HG03460 (cell line): ENCODE results near the gene MUTYH.
"Not testable (repeated sequence)": the region's sequence is repeated elsewhere in the genome, so short reads cannot be mapped to it uniquely, and the experiment has no call there.

Source experiments
- ATAC-seq: cut with Tn5 transposase; IDR thresholded peaks from one replicate; pipeline ENCODE4 v1.9.1; 2021; ENCODE audit not compliant: unreplicated experiment

Gene MUTYH

GRCh38 chr1:45339789-45340558 is at the start of gene MUTYH, which contains the start of gene TOE1:
MUTYH (minus strand) TSS chr1:45340440; CDS start chr1:45334505, 5,935 bp downstream.
TOE1 (plus strand) TSS chr1:45340170; CDS start chr1:45340253, 83 bp downstream.
- ATAC-seq, result peak; percentile 82

- ATAC-seq, result no peak
These were observed 46.0 kb upstream of the MUTYH start for GRCh38 chr1:45386219-45386618.

GRCh38 chr1:45385302-45385701 is 45.1 kb upstream of the MUTYH start:
- ATAC-seq, result no peak

- ATAC-seq, result not testable (repeated sequence)
These were observed 44.0 kb upstream of the MUTYH start for GRCh38 chr1:45384213-45384612.

- ATAC-seq, result no peak
These were observed 43.0 kb upstream of the MUTYH start for GRCh38 chr1:45383191-45383590.

GRCh38 chr1:45381243-45381642 is 41.0 kb upstream of the MUTYH start:
- no peak for ATAC-seq

- ATAC-seq, result no peak
These were observed 40.5 kb upstream of the MUTYH start for GRCh38 chr1:45380730-45381129.

GRCh38 chr1:45380125-45380524 is 39.9 kb upstream of the MUTYH start:
- no peak for ATAC-seq

GRCh38 chr1:45379524-45379923 is 39.3 kb upstream of the MUTYH start:
- ATAC-seq, result no peak

GRCh38 chr1:45378184-45378583 is 37.9 kb upstream of the MUTYH start:
- ATAC-seq, result no peak

- no peak for ATAC-seq
These were observed 35.2 kb upstream of the MUTYH start for GRCh38 chr1:45375104-45376090.

- ATAC-seq, result no peak
These were observed 33.3 kb upstream of the MUTYH start for GRCh38 chr1:45373573-45373972.

- peak; percentile 60 for ATAC-seq
These were observed 30.3 kb upstream of the MUTYH start for GRCh38 chr1:45370575-45370974.

GRCh38 chr1:45365051-45365450 is 24.8 kb upstream of the MUTYH start:
- peak; percentile 61 for ATAC-seq

GRCh38 chr1:45364294-45364693 is 24.1 kb upstream of the MUTYH start:
- no peak for ATAC-seq

GRCh38 chr1:45360981-45361380 is 20.7 kb upstream of the MUTYH start:
- not testable (repeated sequence) for ATAC-seq

GRCh38 chr1:45359882-45360513 is 19.8 kb upstream of the MUTYH start:
- ATAC-seq, result no peak

- ATAC-seq, result no peak
These were observed 15.9 kb upstream of the MUTYH start for GRCh38 chr1:45356186-45356585.

GRCh38 chr1:45355683-45356082 is 15.4 kb upstream of the MUTYH start:
- ATAC-seq, result no peak

- ATAC-seq, result no peak
These were observed 14.6 kb upstream of the MUTYH start for GRCh38 chr1:45354838-45355237.

- no peak for ATAC-seq
These were observed 13.4 kb upstream of the MUTYH start for GRCh38 chr1:45353685-45354084.
